ENCODE measurements around the gene COL6A1.

The COL6A1 gene

GRCh38 chr21:45952974-45953373, 28.6 kb upstream of the COL6A1 start:
- Histone ChIP-seq H3K27me3 (ENCODE audit: insufficient read depth, low read length, poor library complexity) (peaks cover 7% of the 10 kb centered on the region), H3K4me2 (ENCODE audit: insufficient read depth, low read length) (no peak overlapping the region), H4K20me1 (ENCODE audit: insufficient read depth, low read length) (no peaks in the 10 kb centered on the region; the same call in 1 of the 2 replicates), H3K27ac (ENCODE audit: low read length) (no peak overlapping the region), H2AFZ (ENCODE audit: low read depth, low read length) (no peak overlapping the region), H3K4me3 (ENCODE audit: low read depth in 1 of 2, low read length in 2 of 2) (no peak overlapping the region), H3K4me1 (ENCODE audit: insufficient read depth, low read length) (no peaks in the 10 kb centered on the region), H3K79me2 (ENCODE audit: insufficient read depth, low read length) (no peaks in the 10 kb centered on the region), H3K36me3 (ENCODE audit: insufficient read depth, low read length) (no peaks in the 10 kb centered on the region), H3K9ac (ENCODE audit: low read depth, low read length) (no peak overlapping the region), H3K9me3 (ENCODE audit: insufficient read depth, low read length, severe bottlenecking) (no peaks in the 10 kb centered on the region)
- DNase-seq (no peak), ATAC-seq (ENCODE audit: insufficient read depth, low read depth) (no peak)
- TF ChIP-seq EZH2 (IDR thresholded peaks at IDR 0.05; ENCODE audit: borderline replicate concordance, low read depth, low read length, severe bottlenecking) (no peak), CTCF (IDR thresholded peaks at IDR 0.05; ENCODE audit: borderline replicate concordance, extremely low read depth, low read length, poor library complexity, severe bottlenecking) (no peak)

- no peak overlapping the region for H3K4me3 ChIP-seq (ENCODE audit: low read depth in 1 of 2, low read length in 2 of 2)
- no peaks in the 10 kb centered on the region for H3K4me1 ChIP-seq (ENCODE audit: insufficient read depth, low read length)
- H3K79me2 ChIP-seq (ENCODE audit: insufficient read depth, low read length) = no peaks in the 10 kb centered on the region
- no peaks in the 10 kb centered on the region for H3K9me3 ChIP-seq (ENCODE audit: insufficient read depth, low read length, severe bottlenecking)
- ATAC-seq (ENCODE audit: insufficient read depth, low read depth) = no peak
- TF ChIP-seq EZH2 (IDR thresholded peaks at IDR 0.05; ENCODE audit: borderline replicate concordance, low read depth, low read length, severe bottlenecking) (no peak), CTCF (IDR thresholded peaks at IDR 0.05; ENCODE audit: borderline replicate concordance, extremely low read depth, low read length, poor library complexity, severe bottlenecking) (no peak)
- peaks cover 11% of the 10 kb centered on the region for H3K27me3 ChIP-seq (ENCODE audit: insufficient read depth, low read length, poor library complexity)
- H3K4me2 ChIP-seq (ENCODE audit: insufficient read depth, low read length) = no peak overlapping the region
- no peak overlapping the region for H3K27ac ChIP-seq (ENCODE audit: low read length)
- no peak overlapping the region for H2AFZ ChIP-seq (ENCODE audit: low read depth, low read length)
- no peaks in the 10 kb centered on the region for H3K36me3 ChIP-seq (ENCODE audit: insufficient read depth, low read length)
- H3K9ac ChIP-seq (ENCODE audit: low read depth, low read length) = no peak overlapping the region
- no peak for DNase-seq
- no peaks in the 10 kb centered on the region; the same call in 1 of the 2 replicates for H4K20me1 ChIP-seq (ENCODE audit: insufficient read depth, low read length)
These were observed 27.3 kb upstream of the COL6A1 start for GRCh38 chr21:45954261-45954660.

- Histone ChIP-seq H3K79me2 (ENCODE audit: insufficient read depth, low read length) (no peaks in the 10 kb centered on the region), H3K9ac (ENCODE audit: low read depth, low read length) (no peak overlapping the region), H3K4me2 (ENCODE audit: insufficient read depth, low read length) (no peak overlapping the region), H4K20me1 (ENCODE audit: insufficient read depth, low read length) (no peaks in the 10 kb centered on the region; the same call in 1 of the 2 replicates), H3K27ac (ENCODE audit: low read length) (no peak overlapping the region), H3K36me3 (ENCODE audit: insufficient read depth, low read length) (no peaks in the 10 kb centered on the region), H3K9me3 (ENCODE audit: insufficient read depth, low read length, severe bottlenecking) (peaks cover 2% of the 10 kb centered on the region), H2AFZ (ENCODE audit: low read depth, low read length) (no peak overlapping the region), H3K4me1 (ENCODE audit: insufficient read depth, low read length) (no peaks in the 10 kb centered on the region), H3K4me3 (ENCODE audit: low read depth in 1 of 2, low read length in 2 of 2) (no peak overlapping the region), H3K27me3 (ENCODE audit: insufficient read depth, low read length, poor library complexity) (peaks cover 11% of the 10 kb centered on the region)
- DNase-seq = no peak
- ATAC-seq (ENCODE audit: insufficient read depth, low read depth) = no peak
- TF ChIP-seq CTCF (IDR thresholded peaks at IDR 0.05; ENCODE audit: borderline replicate concordance, extremely low read depth, low read length, poor library complexity, severe bottlenecking) = no peak
- no peak for TF ChIP-seq EZH2 (IDR thresholded peaks at IDR 0.05; ENCODE audit: borderline replicate concordance, low read depth, low read length, severe bottlenecking)
These were observed 26.6 kb upstream of the COL6A1 start for GRCh38 chr21:45954921-45955320.

- ATAC-seq (ENCODE audit: insufficient read depth, low read depth) (no peak), DNase-seq (no peak)
- H3K79me2 ChIP-seq (ENCODE audit: insufficient read depth, low read length) = no peaks in the 10 kb centered on the region
- no peaks in the 10 kb centered on the region for H3K36me3 ChIP-seq (ENCODE audit: insufficient read depth, low read length)
- H3K4me2 ChIP-seq (ENCODE audit: insufficient read depth, low read length) = no peak overlapping the region
- no peak overlapping the region for H2AFZ ChIP-seq (ENCODE audit: low read depth, low read length)
- H3K9ac ChIP-seq (ENCODE audit: low read depth, low read length) = no peak overlapping the region
- H3K4me1 ChIP-seq (ENCODE audit: insufficient read depth, low read length) = no peaks in the 10 kb centered on the region
- TF ChIP-seq EZH2 (IDR thresholded peaks at IDR 0.05; ENCODE audit: borderline replicate concordance, low read depth, low read length, severe bottlenecking) = no peak
- no peak for TF ChIP-seq CTCF (IDR thresholded peaks at IDR 0.05; ENCODE audit: borderline replicate concordance, extremely low read depth, low read length, poor library complexity, severe bottlenecking)
- peaks cover 5% of the 10 kb centered on the region for H3K9me3 ChIP-seq (ENCODE audit: insufficient read depth, low read length, severe bottlenecking)
- peaks cover 11% of the 10 kb centered on the region for H3K27me3 ChIP-seq (ENCODE audit: insufficient read depth, low read length, poor library complexity)
- H4K20me1 ChIP-seq (ENCODE audit: insufficient read depth, low read length) = no peaks in the 10 kb centered on the region
- H3K27ac ChIP-seq (ENCODE audit: low read length) = no peak overlapping the region
- H3K4me3 ChIP-seq (ENCODE audit: low read depth in 1 of 2, low read length in 2 of 2) = no peak overlapping the region
These were observed 24.0 kb upstream of the COL6A1 start for GRCh38 chr21:45957551-45957950.
